ENCODE measurements around the gene PFKFB1. TPM values are rescaled to one million over a fixed set of nuclear protein-coding genes. Genes with fewer than 3 reads are reported as not detected.
A peak's percentile ranks its signal among the peaks of the same experiment; 100 is the strongest.

Gene PFKFB1
- total and polyA plus RNA-seq, 2 experiments from 2014 or later = 0.59 to 2.1 TPM

DNA sequence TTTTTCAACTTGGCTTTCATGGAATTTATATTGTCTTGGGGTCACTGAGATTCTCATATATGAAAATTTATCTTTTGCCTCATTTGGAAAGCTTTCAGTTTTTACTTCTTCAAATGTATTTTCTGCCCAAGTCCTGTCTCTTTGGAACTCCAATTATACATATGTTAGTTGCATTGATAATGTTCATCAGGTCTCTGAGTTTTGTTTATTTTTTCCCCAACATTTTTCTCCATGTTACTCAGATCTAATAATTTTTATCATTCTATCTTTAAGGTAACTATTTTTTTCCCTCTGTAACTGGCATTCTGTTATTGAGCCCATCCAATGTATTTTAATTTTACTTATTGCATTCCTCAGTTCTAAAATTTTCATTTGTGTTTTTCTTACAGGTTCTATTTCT is 84.0 kb downstream of the PFKFB1 start:
- Histone ChIP-seq H3K9me2 (replicated peaks; ENCODE audit: insufficient read depth) (no peaks in the 10 kb centered on the region), H3K79me2 (no peaks in the 10 kb centered on the region), H3K9me3 (ENCODE audit: low read depth) (no peaks in the 10 kb centered on the region), H3K4me2 (no peak overlapping the region), H3K27ac (no peak overlapping the region), H3K36me3 (replicated peaks; ENCODE audit: insufficient read depth, low read depth) (no peaks in the 10 kb centered on the region), H3K27me3 (no peaks in the 10 kb centered on the region), H3K4me1 (ENCODE audit: insufficient read depth) (no peaks in the 10 kb centered on the region), H2AFZ (no peak overlapping the region), H3K4me3 (no peak overlapping the region), H4K20me1 (ENCODE audit: insufficient read depth, poor library complexity, severe bottlenecking) (no peaks in the 10 kb centered on the region)
- TF ChIP-seq EZH2phosphoT487 (IDR thresholded peaks at IDR 0.05; ENCODE audit: low read depth, severe bottlenecking, unreplicated experiment) (no peak), EZH2 (IDR thresholded peaks at IDR 0.05; ENCODE audit: borderline replicate concordance) (no peak)
- TF ChIP-seq, protein P1, sequence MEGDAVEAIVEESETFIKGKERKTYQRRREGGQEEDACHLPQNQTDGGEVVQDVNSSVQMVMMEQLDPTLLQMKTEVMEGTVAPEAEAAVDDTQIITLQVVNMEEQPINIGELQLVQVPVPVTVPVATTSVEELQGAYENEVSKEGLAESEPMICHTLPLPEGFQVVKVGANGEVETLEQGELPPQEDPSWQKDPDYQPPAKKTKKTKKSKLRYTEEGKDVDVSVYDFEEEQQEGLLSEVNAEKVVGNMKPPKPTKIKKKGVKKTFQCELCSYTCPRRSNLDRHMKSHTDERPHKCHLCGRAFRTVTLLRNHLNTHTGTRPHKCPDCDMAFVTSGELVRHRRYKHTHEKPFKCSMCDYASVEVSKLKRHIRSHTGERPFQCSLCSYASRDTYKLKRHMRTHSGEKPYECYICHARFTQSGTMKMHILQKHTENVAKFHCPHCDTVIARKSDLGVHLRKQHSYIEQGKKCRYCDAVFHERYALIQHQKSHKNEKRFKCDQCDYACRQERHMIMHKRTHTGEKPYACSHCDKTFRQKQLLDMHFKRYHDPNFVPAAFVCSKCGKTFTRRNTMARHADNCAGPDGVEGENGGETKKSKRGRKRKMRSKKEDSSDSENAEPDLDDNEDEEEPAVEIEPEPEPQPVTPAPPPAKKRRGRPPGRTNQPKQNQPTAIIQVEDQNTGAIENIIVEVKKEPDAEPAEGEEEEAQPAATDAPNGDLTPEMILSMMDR (IDR thresholded peaks at IDR 0.05; ENCODE audit: poor library complexity) = no peak
- no peak for DNase-seq (ENCODE audit: low spot score)

DNA sequence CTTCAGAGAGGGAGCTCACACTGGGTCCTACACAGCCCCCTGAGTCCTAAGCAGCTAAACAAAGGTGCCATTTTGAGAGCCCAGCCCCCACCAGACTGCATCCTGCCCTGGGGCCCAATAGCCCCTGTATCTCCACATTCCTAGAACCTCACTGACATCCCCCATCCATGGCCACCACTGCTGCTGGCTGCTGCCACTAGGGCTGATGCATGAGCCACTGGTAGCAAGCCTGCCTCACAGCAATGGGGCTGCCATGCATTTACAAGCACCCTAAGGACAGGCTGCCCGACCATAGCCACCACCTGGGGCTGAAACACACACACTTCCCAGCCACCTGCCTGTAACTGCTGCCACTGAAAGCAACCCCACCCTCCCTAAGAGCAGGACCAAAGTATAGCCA is 99.8 kb downstream of the PFKFB1 start:
- no peaks in the 10 kb centered on the region for H3K9me3 ChIP-seq (ENCODE audit: low read depth)
- H3K27ac ChIP-seq = no peak overlapping the region
- 62% methylated on average over 1 of the region's 1 CpG for WGBS (ENCODE audit: low lambda C conversion rate, missing lambda C conversion rate)
- no peak overlapping the region for H2AFZ ChIP-seq
- no peaks in the 10 kb centered on the region for H4K20me1 ChIP-seq (ENCODE audit: insufficient read depth, poor library complexity, severe bottlenecking)
- no peaks in the 10 kb centered on the region for H3K36me3 ChIP-seq (replicated peaks; ENCODE audit: insufficient read depth, low read depth)
- H3K4me3 ChIP-seq = no peak overlapping the region
- DNase-seq (ENCODE audit: low spot score) = no peak
- no peaks in the 10 kb centered on the region for H3K9me2 ChIP-seq (replicated peaks; ENCODE audit: insufficient read depth)
- no peak overlapping the region for H3K4me2 ChIP-seq
- no peaks in the 10 kb centered on the region for H3K4me1 ChIP-seq (ENCODE audit: insufficient read depth)
- TF ChIP-seq, protein P1 (IDR thresholded peaks at IDR 0.05; ENCODE audit: poor library complexity) = no peak
- no peak for TF ChIP-seq EZH2 (IDR thresholded peaks at IDR 0.05; ENCODE audit: borderline replicate concordance)
- no peak for TF ChIP-seq EZH2phosphoT487 (IDR thresholded peaks at IDR 0.05; ENCODE audit: low read depth, severe bottlenecking, unreplicated experiment)
- H3K79me2 ChIP-seq = no peaks in the 10 kb centered on the region
- H3K27me3 ChIP-seq = no peaks in the 10 kb centered on the region

DNA sequence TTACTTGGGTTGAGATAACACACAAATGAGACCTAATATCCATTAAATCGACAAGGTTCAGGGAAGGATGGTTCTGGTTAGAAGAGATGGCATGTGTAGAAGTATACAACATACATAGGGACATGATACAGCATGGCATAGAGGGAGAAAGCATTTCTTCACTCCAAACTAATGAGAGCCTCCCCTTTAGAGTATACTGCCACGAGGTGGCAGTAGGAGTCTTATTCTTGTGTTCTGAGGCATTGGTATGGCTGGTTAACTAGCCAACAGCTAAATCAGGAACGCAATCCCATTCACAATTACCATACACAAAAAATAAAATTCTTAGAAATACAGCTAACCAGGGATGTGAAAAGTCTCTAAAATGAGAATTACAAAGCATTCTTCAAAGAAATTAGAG is 102.4 kb downstream of the PFKFB1 start:
- Histone ChIP-seq H3K79me2 (no peaks in the 10 kb centered on the region), H3K9me2 (replicated peaks; ENCODE audit: insufficient read depth) (no peaks in the 10 kb centered on the region), H3K4me1 (ENCODE audit: insufficient read depth) (no peaks in the 10 kb centered on the region), H2AFZ (no peak overlapping the region), H4K20me1 (ENCODE audit: insufficient read depth, poor library complexity, severe bottlenecking) (no peaks in the 10 kb centered on the region), H3K27me3 (no peaks in the 10 kb centered on the region), H3K4me2 (no peak overlapping the region), H3K4me3 (no peak overlapping the region), H3K36me3 (replicated peaks; ENCODE audit: insufficient read depth, low read depth) (no peaks in the 10 kb centered on the region), H3K9me3 (ENCODE audit: low read depth) (no peaks in the 10 kb centered on the region), H3K27ac (no peak overlapping the region)
- DNase-seq (ENCODE audit: low spot score) = peak; percentile 30
- TF ChIP-seq EZH2 (IDR thresholded peaks at IDR 0.05; ENCODE audit: borderline replicate concordance) = no peak
- TF ChIP-seq, protein P1 (IDR thresholded peaks at IDR 0.05; ENCODE audit: poor library complexity) = peak; percentile 45
- no peak for TF ChIP-seq EZH2phosphoT487 (IDR thresholded peaks at IDR 0.05; ENCODE audit: low read depth, severe bottlenecking, unreplicated experiment)
- WGBS (ENCODE audit: low lambda C conversion rate, missing lambda C conversion rate) = 24% methylated on average over 3 of the region's 3 CpGs

DNA sequence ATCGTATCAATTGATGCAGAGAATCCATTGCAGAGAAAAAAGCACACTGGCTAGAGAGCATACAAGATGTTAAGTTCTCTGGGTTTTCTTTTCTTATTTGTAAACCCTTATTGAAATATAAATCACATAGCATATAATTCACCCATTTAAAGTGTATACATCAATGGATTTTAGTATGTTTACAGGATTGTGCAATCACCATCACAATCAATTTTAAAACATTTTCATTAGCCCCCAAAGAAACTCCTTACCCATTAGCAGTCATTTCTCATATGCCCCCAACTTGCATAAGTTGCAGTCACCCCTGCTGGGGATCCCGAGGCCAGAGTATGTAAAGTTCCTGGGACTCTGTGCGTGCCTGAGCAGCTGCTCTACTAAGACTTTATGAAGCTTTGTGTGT is 108.2 kb downstream of the PFKFB1 start:
- Histone ChIP-seq H3K27me3 (no peaks in the 10 kb centered on the region), H3K9me2 (replicated peaks; ENCODE audit: insufficient read depth) (no peaks in the 10 kb centered on the region), H3K79me2 (no peaks in the 10 kb centered on the region), H3K4me1 (ENCODE audit: insufficient read depth) (no peaks in the 10 kb centered on the region), H3K4me2 (no peak overlapping the region), H3K36me3 (replicated peaks; ENCODE audit: insufficient read depth, low read depth) (no peaks in the 10 kb centered on the region), H3K4me3 (no peak overlapping the region), H3K9me3 (ENCODE audit: low read depth) (no peaks in the 10 kb centered on the region), H2AFZ (no peak overlapping the region), H3K27ac (no peak overlapping the region), H4K20me1 (ENCODE audit: insufficient read depth, poor library complexity, severe bottlenecking) (no peaks in the 10 kb centered on the region)
- 68% methylated on average over 3 of the region's 3 CpGs for WGBS (ENCODE audit: low lambda C conversion rate, missing lambda C conversion rate)
- TF ChIP-seq EZH2phosphoT487 (IDR thresholded peaks at IDR 0.05; ENCODE audit: low read depth, severe bottlenecking, unreplicated experiment) (no peak), EZH2 (IDR thresholded peaks at IDR 0.05; ENCODE audit: borderline replicate concordance) (no peak)
- TF ChIP-seq, protein P1 (IDR thresholded peaks at IDR 0.05; ENCODE audit: poor library complexity) = no peak
- no peak for DNase-seq (ENCODE audit: low spot score)

All from hepatocyte (in vitro differentiated cells).